GM21825 (cell line): ENCODE data around the gene SNRPE.

ENCODE experiments used
- ATAC-seq: cut with Tn5 transposase; IDR thresholded peaks from one replicate; pipeline ENCODE4 v1.9.1; 2021; ENCODE audit warnings: mild to moderate bottlenecking, moderate library complexity; ENCODE audit not compliant: unreplicated experiment

Gene SNRPE

DNA sequence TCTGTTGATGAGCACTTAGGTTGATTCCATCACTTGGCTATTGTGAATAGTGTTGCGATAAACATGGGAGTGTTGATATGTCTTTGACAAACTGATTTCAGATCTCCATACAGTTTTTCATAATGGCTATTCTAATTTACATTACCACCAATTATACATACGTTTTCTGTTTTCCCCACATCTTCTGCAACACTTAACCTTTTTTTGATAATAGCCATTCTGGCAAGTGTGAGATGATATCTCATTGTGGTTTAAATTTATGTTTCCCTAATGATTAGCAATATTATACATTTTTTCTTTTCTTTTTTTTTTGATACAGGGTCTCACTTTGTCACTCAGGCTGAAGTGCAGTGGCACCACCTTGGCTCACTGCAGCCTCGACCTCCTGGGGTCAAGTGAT lies 17.0 kb downstream of the SNRPE start:
- ATAC-seq: no peak

DNA sequence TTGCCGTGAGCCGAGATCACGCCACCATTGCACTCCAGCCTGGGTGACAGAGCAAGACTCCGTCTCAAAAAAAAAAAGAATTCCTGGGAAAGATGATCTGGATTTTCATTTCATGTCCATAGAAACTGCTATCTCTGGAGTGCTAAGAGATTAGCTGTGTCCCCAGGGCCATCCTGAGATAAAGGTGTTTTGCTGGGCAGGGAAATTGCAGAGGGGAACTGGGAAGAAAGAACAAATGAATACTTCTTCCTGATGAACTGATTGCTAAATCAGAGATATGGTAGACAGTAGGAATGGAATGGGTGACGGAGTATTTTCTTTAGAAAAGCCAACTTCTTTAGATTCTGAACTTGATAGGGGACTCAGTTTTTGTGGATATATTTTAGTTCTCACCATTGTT lies 19.2 kb downstream of the SNRPE start:
- no peak for ATAC-seq

DNA sequence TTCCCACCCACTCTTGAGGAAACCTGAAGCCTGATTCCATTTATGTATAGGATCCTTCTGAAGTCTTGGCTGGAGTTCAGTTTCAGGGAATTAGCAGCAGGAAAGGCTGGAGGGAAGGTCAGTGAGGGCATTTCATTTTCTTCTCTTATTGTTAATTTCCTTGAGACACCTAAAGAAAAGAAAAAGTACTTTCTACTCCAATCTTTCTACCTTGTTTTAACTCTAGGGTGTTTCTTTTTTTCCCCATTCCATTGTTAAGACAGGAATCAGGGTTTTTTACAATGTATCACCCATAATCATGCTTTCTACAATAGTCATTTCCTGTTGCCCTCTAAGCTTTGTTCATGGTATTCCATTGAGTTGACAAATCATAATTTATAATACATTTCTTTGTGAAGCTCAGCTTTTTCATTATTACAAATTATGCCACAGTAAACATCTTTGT lies 27.4 kb downstream of the SNRPE start:
- ATAC-seq: no peak

DNA sequence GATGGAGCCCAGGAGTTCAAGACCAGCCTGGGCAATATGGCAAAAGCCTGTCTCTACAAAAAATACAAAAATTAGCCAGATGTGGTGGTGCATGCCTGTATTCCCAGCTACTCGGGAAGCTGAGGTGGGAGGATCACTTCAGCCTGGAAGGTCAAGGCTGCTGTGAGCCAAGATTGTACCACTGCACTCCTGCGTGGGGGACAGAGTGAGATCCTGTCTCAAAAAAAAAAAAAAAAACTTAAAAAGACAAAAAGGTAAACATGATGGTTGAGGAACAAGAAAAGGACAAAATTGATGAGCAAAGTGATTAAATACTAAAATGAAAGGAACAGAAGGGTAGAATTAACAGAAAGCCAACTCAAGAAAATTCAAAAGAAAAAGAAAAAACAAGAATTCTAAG lies 30.6 kb downstream of the SNRPE start:
- no peak for ATAC-seq

DNA sequence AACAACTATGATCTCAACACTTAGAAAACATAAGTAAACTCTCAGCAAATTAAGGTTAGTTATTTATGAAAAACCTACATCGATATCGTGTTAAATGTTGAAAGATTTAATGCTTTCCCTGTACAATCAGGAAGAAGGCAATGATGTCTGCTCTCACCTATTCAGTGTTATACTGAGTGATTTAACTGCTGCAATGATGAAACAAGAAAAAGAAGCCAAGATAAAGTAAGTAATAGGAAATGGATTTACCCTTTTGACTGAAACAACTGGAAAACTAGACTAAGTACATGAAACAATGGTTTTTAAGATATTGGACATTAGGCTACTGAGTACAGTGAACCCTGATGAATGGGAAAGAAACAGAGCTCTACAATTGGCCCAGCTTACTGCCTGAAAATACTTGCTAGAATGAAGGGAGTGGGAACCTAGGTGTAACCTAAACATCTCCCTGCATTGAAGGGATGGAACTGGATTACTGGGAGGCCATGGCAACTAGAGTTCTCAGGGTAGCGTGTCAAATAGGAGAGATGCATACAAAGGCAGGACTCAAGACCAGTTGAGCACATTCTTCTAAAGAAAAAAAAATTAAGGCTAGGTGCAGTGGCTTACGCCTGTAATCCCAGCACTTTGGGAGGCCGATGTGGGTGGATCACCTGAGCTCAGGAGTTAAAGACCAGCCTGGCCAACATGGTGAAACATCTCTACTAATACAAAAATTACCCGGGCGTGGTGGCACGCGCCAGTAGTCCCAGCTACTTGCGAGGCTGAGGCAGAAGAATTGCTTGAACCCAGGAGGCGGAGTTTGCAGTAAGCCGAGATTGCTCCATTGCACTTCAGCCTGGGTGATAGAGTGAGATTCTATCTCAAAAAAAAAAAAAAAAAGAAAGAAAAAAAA lies 37.3 kb downstream of the SNRPE start:
- no peak for ATAC-seq

DNA sequence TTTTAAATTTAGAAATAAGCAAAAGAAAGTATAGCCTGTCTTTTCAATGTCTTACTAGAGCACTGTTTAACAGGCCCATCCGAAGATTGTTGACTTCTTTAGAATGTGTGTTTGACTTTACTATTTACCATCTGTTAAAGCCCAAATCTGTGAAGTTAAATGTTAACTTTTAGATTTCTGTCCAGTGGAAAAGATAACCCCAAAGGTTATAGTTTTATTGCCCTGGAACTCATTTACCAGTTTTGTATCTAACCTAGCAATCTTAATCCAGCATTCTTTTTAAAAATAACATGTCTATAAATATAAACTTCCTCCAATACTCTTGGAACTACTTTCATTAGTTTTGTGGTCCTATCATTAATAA lies 37.9 kb downstream of the SNRPE start:
- ATAC-seq: no peak

DNA sequence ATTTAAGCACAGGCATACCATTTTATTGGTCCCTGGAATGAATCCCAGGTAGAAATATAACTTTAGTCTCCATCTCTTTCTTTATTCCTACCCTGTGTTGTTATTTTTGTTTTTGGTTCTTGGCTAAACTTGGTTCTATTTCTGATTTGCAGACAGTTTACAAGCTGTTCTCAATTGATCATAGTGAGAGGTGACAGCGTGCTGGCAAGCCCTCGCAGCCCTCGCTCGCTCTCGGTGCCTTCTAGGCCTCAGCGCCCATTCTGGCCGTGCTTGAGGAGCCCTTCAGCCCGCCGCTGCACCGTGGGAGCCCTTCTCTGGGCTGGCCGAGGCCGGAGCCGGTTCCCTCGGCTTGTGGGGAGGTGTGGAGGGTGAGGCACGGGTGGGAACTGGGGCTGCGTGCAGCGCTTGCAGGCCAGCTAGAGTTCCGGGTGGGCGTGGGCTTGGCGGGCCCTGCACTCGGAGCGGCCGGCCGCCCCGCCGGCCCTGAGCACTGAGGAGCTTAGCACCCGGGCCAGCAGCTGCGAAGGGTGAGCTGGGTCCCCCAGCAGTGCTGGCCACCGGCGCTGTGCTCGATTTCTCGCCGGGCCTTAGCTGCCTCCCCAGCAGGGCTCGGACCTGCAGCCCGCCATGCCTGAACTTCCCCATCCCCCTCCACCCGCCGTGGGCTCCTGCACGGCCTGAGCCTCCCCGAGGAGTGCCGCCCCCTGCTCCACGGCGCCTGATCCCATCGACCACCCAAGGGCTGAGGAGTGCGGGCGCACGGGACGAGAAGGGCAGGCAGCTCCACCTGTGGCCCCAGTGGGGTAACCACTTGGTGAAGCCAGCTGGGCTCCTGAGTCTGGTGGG lies 38.7 kb downstream of the SNRPE start:
- ATAC-seq: no peak

DNA sequence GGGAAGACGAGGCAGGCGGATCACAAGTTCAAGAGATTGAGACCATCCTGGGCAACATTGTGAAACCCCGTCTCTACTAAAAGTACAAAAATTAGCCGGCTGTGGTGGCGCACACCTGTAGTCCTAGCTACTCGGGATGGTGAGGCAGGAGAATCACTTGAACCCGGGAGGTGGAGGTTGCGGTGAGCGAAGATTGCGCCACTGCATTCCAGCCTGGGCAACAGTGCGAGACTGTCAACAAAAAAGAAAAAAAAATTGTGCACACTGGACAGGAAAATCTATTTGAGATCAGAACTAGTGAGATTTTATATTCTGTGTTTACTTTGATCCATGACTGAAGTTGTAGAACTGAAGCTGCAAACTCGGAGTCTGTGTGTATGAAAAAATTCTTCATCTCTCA lies 40.2 kb downstream of the SNRPE start:
- no peak for ATAC-seq

DNA sequence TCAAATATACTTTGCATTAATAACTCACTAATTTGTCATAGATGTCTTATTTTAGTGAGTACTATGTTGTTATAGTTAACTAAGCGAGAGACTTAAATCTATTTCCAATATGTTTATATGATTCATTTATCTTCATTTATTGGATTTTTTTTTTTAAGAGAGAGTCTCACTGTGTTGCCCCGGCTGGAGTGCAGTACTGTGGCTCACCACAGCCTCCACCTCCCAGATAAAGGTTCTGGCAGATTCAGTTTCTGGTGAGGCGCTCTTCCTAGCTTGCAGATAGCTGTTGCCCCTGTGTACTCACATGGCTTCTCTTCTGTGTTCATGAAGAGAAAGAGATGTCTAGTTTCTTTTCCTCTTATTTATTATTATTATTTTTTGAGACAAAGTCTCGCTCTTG lies 43.9 kb downstream of the SNRPE start:
- no peak for ATAC-seq

DNA sequence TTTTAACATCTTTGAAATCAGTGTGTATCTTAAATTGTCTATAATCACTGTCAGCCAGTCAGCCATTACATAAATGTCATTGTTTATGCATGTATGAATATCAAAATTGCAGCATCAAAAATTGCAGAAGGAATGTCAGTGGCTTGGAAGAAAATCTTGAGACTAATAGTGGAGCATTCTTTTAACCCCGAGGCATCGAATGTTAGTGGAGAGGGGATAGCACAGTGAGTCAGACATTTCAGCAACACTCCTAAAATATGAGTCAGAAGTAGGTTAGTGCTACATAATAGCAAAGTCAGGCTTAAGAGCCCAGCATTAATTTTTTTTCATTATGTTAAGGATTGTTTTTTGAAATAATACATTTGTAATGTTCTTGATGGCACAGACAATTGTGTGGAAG lies 45.5 kb downstream of the SNRPE start:
- ATAC-seq: no peak

DNA sequence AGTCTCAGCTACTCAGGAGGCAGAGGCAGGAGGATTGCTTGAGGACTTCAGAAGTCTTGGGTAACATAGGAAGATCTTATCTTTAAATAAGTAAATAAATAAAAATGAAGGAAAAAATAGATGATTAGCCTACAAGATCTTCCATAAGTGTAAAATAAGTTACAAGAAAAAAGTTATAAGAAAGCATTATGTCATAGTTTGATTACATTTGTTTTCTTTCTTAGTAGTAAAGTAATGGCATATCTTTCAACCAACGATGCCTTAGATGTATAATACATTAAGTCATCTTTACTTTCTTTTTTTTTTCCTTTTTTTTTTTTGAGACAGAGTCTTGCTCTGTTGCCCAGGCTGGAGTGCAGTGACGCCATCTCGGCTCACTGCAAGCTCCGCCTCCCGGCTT lies 46.5 kb downstream of the SNRPE start:
- ATAC-seq: no peak

DNA sequence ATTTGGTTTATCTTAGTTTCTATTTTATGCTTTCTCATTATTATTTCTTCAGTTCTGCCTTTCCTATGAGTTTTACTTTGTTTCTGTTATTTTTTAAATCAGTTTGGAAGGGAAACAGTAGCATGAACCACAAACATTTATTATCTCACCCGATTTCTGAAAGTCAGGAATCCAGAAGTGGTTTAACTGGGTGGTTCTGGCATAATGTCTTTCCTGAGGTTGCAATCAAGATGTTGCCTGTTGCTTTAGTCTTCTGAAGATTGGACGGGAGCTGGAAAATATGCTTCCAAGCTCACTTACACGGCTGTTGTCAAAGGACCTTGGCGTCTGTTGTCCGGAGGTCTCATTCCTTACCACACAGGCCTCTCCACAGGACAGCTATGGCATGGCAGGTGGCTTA lies 50.4 kb downstream of the SNRPE start:
- ATAC-seq: no peak

DNA sequence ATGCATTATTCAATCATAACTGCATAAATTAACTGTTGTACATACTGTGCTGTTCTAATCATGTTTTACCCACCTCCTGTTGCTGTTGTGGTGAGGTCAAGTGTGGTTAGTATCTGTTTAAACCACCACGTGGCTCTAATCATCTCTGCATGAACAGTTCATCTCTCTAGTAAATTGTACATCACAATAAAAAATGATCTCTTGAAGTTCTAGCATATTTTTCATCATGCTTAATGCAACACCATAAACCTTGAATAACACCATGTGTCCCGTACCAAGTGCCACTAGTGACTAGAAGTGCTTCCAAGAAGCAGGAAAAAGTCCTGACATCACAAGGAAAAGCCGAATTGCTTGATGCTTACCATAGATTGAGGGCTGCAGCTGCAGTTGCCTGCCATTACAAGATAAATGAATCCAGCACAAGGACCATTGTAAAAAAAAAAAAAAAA lies 51.7 kb downstream of the SNRPE start:
- ATAC-seq: no peak

DNA sequence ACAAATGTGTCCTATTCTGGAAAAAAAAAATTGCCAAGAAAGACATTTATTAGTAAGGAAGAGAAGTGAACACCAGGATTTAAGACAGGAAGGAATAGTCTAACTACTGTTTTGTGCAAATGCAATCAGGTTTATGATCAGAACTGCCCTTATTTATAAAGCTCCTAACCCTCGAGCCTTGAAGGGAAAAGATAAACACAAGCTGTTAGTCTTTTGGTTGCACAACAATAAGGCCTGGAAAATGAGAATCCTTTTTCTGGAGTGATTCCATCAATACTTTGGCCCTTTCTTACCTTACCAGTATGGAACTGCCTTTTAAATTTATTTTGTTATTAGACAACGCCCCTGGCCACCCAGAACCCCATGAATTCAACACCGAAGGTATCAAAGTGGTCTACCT lies 52.9 kb downstream of the SNRPE start:
- ATAC-seq: no peak

DNA sequence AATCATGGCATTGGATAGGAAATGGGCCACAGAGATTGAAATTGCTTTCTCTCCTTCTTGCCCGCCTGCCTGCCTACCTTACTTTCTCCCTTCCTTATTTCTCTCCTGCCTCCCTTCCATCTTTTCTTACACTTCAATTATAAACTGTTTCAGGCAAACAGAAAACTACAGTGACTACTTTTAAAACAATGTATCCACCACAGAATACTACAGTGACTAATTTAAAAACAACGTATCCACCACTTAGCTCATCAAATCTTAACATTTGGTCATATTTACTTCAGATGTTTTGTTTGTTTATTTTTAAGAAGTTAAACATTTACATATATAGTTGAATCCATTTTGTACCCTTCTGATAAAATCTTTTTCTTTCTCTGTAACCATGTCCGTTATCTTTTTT lies 54.4 kb downstream of the SNRPE start:
- ATAC-seq: no peak

DNA sequence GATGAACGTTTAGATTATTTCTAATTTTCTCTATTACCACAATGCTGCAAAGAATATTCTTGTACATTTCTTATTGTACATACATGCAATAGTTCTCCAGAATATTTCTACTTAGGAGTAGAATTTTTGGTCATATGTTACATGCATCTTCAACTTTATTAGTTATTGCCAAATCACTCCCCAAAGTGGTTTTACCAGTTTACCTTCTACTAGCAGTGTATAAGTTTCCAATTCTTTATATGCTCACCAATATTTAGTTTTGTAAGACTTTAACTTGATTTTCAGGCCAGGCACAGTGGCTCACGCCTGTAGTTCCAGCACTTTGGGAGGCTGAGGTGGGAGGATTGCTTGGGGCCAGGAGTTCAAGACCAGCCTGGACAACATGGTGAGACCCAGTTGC lies 55.4 kb downstream of the SNRPE start:
- ATAC-seq: no peak
